HG02763 (cell line): ENCODE results near the gene TUBGCP2.
"Not testable (repeated sequence)": the region's sequence is repeated elsewhere in the genome, so short reads cannot be mapped to it uniquely, and the experiment has no call there.

Experiments used
- ATAC-seq: cut with Tn5 transposase; IDR thresholded peaks from one replicate; pipeline ENCODE4 v1.9.1; 2021; ENCODE audit warnings: mild to moderate bottlenecking, moderate library complexity; ENCODE audit not compliant: unreplicated experiment

Gene TUBGCP2

DNA sequence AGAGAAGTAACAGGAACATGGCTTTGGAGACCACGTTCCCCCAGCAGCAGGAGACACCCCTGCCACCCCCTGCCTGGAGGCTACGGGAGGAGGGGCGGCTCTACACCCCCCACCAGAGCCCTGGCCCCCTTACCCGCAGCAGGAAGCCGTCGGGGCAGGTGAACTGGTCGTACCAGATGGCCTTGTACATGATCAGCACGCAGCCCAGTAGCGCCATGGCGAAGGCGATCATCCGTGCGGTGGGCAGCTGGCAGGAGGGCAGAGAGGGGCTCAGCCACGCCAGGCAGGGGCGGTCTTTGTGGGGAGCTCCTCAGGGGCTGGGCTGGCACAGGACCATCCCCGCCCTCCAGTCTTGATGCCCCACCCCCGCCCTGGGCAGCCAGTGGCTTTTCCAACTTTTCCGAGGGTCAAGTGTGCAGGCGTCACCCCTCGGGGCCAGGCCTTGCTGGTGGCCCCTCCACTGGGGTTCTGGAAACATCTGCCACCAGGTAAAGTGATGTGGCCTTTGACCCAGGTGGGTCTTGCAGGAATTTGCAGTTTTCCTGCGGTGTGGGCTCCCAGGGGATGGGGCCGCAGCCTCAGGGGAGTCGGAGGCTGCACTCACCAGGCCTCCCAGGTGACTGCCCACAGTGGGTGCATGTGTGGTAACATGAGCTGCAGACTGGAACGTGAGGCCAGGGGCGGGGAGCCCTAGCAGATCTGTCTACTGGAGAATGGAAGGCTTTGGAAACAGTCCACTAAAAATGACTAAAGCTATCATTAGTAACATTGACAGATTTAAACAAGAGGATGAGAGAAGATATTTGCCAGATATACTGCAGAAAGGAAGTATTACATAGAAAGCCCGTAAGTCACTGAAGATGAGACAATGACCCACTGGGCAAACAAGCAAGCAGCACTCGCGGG, 18.3 kb upstream of the TUBGCP2 start:
- no peak for ATAC-seq

DNA sequence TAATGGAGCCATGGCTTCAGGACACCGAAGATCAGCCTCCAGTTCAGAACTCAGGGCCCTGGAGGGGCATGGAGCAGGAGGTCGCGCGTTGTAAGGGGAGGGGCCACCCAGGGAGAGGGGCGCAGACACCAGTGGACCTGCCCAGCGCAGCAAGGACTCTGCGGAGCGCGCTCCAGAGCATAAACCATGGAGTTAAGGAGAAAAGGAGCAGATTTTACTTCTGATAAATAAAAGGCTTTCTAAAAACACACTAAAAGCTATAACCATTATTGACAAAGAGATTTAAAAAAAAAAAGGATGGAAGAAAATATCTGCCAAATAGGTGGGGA, 17.5 kb upstream of the TUBGCP2 start:
- ATAC-seq: no peak

DNA sequence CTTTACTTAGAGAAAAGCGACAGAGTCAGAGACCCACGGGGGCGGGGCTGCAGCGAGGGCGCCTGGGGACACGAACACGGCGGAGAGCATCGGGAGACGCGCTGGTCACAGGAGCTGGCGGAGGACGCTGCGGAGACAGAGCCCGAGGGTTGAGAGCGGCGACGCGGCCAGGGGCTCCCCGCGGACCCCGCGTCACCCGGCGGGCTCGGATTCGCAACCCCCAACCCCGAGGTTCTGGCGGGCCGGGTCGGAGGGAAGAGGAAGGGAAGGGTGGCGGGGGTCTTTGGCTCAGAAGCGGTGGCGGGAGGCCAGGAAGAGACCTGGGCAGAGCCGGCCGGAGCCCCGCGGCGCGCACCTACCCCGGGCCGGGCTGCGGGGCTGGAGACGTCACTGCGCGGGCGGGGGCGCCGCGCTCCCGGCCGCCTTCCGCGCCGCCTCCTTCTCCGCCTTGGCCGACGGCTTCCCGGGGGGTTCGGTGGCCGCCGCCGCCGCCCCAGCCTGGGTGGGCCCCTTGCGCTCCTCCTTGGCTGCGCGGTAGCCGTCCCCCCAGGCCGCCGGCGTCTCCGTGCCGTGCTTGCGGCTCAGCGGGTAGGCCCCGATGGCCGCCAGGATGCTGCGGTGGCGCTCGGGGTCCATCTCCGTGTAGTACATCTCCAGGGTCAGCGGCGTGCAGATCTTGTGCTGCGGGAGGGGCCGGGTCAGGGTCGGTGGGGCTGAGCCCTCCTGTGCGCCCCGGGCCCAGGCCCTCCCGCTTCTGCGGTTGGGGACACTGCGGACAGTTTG, 17.0 kb upstream of the TUBGCP2 start:
- ATAC-seq: no peak

DNA sequence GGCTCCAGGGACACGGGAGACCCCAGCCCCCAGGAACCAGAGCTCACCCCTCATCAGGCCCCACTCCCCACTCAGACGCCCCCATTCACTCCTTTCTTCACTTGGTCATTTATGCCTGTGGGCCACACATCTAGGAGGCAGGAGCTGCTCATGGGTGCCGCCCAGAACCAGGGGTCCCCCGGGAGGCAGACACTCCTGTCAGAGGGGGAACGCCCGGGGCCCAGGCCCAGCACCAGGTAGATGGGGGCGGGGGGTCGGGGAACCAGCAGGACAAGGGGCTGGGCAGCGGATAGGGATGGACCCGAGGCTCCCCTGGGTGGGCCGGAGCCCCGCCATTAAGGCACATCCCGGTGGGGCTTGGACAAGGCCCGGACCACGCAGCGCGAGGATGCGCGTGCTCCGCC, 16.2 kb upstream of the TUBGCP2 start:
- ATAC-seq: no peak

DNA sequence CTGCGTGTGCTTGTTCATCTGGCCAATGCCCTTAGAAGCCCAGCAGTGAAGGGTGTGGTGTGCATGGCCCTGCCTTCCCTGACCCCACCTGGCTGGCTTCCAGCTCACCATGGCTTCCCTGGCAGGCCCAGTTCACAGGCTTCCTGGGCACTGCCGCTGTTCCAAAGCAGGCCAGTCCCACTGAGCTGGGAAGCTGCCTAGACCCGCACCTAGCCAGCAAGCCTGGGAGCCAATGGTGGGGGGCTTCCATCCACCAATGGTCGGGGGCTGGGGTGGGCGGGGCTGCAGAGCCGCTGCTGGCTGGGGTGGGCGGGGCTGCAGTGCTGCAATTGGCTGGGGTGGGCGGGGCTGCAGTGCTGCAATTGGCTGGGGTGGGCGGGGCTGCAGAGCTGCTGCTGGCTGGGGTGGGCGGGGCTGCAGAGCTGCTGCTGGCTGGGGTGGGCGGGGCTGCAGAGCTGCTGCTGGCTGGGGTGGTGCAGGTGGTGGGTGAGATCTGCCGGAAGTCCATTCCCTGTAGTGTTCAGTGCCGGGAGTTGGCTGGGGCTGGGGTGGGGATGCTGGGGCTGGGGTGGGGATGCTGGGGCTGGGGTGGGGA, 15.6 kb upstream of the TUBGCP2 start:
- ATAC-seq: no peak

GRCh38 chr10:133322064-133322709, 13.5 kb upstream of the TUBGCP2 start:
- ATAC-seq: not testable (repeated sequence)

GRCh38 chr10:133320852-133321422, 12.3 kb upstream of the TUBGCP2 start:
- not testable (repeated sequence) for ATAC-seq

- ATAC-seq: no peak
Measured at GRCh38 chr10:133318494-133319127, 9.9 kb upstream of the TUBGCP2 start.

GRCh38 chr10:133316732-133317131, 8.1 kb upstream of the TUBGCP2 start:
- ATAC-seq: no peak

- ATAC-seq: no peak
Measured at GRCh38 chr10:133316266-133316665, 7.6 kb upstream of the TUBGCP2 start.

GRCh38 chr10:133315847-133316246, 7.2 kb upstream of the TUBGCP2 start:
- ATAC-seq: no peak

- ATAC-seq: no peak
Measured at GRCh38 chr10:133314911-133315310, 6.2 kb upstream of the TUBGCP2 start.

DNA sequence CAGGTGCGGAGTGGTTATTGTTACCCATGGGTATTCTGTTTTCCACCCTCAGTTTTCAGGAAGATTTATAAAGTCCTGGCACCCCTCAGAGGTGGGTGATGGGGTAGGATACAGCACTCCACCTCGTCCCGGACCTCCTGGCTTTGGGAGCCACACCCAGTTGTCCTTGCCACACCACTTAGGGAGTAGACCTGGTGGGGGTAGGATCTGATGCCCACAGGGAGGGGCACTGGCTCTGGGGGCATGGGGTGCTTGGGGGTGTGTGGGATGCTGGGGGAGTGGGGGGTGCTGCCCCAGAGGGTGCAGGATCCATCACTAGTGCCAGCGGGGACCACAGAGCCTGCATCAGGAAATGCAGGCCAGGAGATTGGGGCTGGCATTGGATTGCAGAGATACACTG, 4.5 kb upstream of the TUBGCP2 start:
- ATAC-seq: no peak

- no peak for ATAC-seq
Measured at GRCh38 chr10:133312769-133313145, 4.1 kb upstream of the TUBGCP2 start.

- no peak for ATAC-seq
Measured at GRCh38 chr10:133312016-133312768, 3.5 kb upstream of the TUBGCP2 start.

GRCh38 chr10:133311570-133311969, 2.9 kb upstream of the TUBGCP2 start:
- ATAC-seq: no peak

DNA sequence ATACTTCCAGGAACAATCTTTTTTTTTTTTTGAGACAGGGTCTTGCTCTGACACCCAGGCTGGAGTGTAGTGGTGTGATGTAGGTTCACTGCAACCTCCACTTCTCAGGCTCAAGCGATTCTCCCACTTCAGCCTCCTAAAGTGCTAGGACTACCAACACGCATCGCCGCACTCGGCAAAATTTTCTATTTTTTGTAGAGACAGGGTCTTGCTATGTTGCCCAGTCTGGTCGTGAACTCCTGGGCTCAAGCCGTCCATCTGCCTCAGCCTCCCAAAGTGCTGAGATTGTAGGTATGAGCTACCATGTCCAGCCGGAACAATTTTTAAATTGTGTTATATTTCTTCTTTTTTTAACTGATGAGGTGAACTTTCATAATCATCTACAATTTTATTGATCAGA, 2.1 kb upstream of the TUBGCP2 start:
- no peak for ATAC-seq

DNA sequence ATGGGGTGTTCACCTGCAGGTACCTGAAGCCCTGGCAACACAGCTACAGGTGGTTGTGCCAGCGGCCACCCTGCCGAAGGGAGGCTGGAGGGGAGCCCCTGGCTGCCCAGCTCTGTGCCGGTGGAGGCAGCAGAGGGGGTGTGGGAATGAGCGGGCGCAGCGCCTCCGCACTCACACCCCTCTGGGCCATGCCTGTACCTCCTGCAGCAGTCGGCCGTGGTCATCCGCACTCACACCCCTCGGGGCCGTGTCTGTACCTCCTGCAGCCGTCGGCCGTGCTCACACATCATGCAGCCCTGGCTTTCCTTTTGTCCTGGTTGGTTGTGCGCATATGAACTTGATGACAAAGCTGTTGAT, 1.7 kb upstream of the TUBGCP2 start:
- no peak for ATAC-seq

DNA sequence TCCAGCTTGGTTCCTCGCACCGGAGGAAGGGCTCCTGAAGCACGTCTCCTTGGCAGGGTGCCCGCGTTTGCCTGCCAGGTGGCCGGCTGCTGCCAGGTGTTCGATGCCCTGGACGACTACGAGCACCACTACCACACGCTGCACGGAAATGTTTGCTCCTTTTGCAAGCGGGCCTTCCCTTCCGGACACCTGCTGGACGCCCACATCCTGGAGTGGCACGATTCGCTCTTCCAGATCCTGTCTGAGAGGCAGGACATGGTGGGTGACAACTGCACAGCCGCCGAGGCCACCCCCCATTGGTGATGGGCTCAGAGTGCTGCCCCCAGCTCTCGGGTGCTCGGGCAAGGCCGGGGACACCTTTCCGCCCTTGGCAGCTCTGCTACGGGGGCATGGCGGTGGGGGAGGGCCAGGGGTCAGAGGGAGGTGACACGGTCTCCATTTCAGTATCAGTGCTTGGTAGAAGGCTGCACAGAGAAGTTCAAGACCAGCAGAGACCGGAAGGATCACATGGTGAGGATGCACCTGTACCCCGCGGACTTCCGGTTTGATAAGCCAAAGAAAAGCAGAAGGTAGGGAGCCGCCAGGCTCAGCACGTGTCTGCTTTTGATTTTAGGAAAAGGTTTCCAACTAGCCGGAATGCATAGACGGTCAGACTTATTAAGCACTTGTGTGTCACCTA, 1.2 kb upstream of the TUBGCP2 start:
- ATAC-seq: no peak
